Osteocyte (in vitro differentiated cells): ENCODE results near the gene ANXA4. TPM values are rescaled to one million over a fixed set of nuclear protein-coding genes. Genes with fewer than 3 reads are reported as not detected.
A peak's percentile ranks its signal among the peaks of the same experiment; 100 is the strongest.

Experiments
- DNase-seq: peaks from one replicate; pipeline ENCODE4 v3.0.0; 2021; ENCODE audit warnings: mixed read lengths; ENCODE audit not compliant: unreplicated experiment; ENCODE audit errors: extremely low spot score
- H3K27ac Mint-ChIP-seq: one replicate; pipeline ENCODE4 v1.8.0; 2021; ENCODE audit warnings: mild to moderate bottlenecking, mixed read lengths; ENCODE audit not compliant: unreplicated experiment
- H3K27me3 Mint-ChIP-seq: one replicate; pipeline ENCODE4 v1.8.0; 2021; ENCODE audit warnings: mixed read lengths; ENCODE audit not compliant: unreplicated experiment
- H3K36me3 Mint-ChIP-seq: one replicate; pipeline ENCODE4 v1.8.0; 2021; ENCODE audit warnings: mixed read lengths; ENCODE audit not compliant: unreplicated experiment
- H3K4me1 Mint-ChIP-seq: one replicate; pipeline ENCODE4 v1.8.0; 2021; ENCODE audit warnings: mixed read lengths; ENCODE audit not compliant: unreplicated experiment
- H3K4me3 Mint-ChIP-seq: one replicate; pipeline ENCODE4 v1.8.0; 2021; ENCODE audit warnings: mild to moderate bottlenecking, moderate library complexity, mixed read lengths; ENCODE audit not compliant: unreplicated experiment
- H3K9me3 Mint-ChIP-seq: one replicate; pipeline ENCODE4 v1.8.0; 2021; ENCODE audit warnings: mixed read lengths; ENCODE audit not compliant: unreplicated experiment
- total RNA-seq: library from RNA; stranded (reverse); gene quantifications from 2 replicates; pipeline ENCODE4 v1.2.1, GENCODE V29; 2021
- TF ChIP-seq, protein P1 (sequence below): fragments of 200-600 bp; sonication (generic); IDR thresholded peaks from 2 replicates; pipeline ENCODE4 v1.5.0; 2021; ENCODE audit warnings: antibody characterized with exemption, mild to moderate bottlenecking, moderate library complexity

ANXA4 gene
- total RNA-seq, 1 donor from 2014 or later = 76.6 TPM

DNA sequence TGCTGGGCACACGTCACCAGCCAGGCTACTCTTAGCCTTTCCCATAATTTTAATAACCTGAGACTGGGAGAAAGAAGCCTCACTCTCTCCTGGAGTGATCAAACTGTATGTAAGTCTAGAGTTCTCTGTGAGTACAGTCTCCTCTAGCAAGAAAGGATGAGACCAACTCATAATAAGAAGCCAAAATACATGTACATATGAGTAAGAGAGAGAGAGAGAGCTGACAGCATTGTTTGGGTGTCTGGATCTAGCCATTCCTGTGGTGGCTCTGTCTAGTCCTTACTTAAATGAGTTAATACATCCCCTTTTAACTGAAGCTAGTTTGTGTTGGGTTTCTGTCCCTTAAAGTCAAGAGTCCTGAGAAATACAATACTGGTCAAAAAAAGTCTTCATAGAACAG lies 26.0 kb upstream of the ANXA4 start:
- Mint-ChIP-seq H3K36me3 (no peaks in the 10 kb centered on the region), H3K27me3 (peaks cover 3% of the 10 kb centered on the region), H3K4me1 (peaks cover 40% of the 10 kb centered on the region), H3K9me3 (peaks cover 7% of the 10 kb centered on the region), H3K4me3 (no peak overlapping the region), H3K27ac (no peak overlapping the region)
- no peak for DNase-seq
- TF ChIP-seq, protein P1, sequence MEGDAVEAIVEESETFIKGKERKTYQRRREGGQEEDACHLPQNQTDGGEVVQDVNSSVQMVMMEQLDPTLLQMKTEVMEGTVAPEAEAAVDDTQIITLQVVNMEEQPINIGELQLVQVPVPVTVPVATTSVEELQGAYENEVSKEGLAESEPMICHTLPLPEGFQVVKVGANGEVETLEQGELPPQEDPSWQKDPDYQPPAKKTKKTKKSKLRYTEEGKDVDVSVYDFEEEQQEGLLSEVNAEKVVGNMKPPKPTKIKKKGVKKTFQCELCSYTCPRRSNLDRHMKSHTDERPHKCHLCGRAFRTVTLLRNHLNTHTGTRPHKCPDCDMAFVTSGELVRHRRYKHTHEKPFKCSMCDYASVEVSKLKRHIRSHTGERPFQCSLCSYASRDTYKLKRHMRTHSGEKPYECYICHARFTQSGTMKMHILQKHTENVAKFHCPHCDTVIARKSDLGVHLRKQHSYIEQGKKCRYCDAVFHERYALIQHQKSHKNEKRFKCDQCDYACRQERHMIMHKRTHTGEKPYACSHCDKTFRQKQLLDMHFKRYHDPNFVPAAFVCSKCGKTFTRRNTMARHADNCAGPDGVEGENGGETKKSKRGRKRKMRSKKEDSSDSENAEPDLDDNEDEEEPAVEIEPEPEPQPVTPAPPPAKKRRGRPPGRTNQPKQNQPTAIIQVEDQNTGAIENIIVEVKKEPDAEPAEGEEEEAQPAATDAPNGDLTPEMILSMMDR = no peak

DNA sequence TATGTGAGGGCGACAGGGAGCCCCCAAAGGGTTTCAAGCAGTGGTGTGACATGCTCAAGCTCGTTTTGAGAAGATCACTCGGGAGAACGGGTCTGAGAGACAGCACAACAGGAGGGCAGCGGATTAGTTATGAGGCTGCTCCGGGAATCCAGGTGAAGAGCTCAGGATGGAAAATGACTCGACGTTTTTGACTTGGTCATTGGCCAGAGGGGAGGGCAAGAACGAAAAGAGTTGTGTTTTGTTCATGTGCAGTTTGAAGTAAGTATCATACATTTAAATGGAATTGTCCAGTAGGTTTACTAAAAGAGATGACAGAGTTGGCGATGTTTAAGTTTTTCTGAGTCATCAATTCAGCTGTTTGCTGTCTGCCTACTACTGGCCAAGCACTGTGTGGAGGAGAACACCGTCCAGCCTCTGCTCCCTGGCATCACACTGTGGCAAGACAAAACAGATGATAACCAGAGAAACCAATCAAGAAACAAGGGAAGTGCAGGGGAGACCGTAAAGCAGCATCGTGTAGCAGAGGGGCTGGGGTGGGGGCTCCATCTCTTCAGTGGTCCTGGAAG lies 25.3 kb upstream of the ANXA4 start:
- H3K4me1 Mint-ChIP-seq = peaks cover 40% of the 10 kb centered on the region
- H3K27me3 Mint-ChIP-seq = peaks cover under 1% of the 10 kb centered on the region
- no peak for DNase-seq
- H3K9me3 Mint-ChIP-seq = peaks cover under 1% of the 10 kb centered on the region
- no peak overlapping the region for H3K27ac Mint-ChIP-seq
- H3K36me3 Mint-ChIP-seq = no peaks in the 10 kb centered on the region
- TF ChIP-seq, protein P1 = no peak
- no peak overlapping the region for H3K4me3 Mint-ChIP-seq

DNA sequence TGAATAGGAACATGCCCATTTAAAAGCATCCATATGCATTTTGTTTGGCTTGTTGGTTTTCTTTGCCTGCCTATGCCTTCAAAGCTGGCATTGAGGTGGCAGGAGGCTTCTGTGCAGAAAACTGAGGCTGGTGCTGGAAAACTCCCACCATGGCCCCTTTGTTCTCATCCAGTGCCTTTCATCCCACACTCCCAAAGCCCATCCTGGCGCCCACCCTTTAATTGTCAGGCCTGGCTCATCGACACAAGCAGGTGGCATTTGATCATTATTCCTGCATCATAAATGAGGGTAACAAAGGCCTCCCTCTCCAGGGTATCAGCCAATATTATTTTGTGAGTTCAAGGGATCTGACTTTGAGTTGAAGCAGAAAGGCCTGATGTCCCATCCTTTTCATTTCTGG lies 24.7 kb upstream of the ANXA4 start:
- H3K27ac Mint-ChIP-seq = no peak overlapping the region
- H3K9me3 Mint-ChIP-seq = no peaks in the 10 kb centered on the region
- H3K36me3 Mint-ChIP-seq = no peaks in the 10 kb centered on the region
- no peak for DNase-seq
- TF ChIP-seq, protein P1 = no peak
- H3K27me3 Mint-ChIP-seq = no peaks in the 10 kb centered on the region
- H3K4me1 Mint-ChIP-seq = peaks cover 40% of the 10 kb centered on the region
- no peak overlapping the region for H3K4me3 Mint-ChIP-seq

DNA sequence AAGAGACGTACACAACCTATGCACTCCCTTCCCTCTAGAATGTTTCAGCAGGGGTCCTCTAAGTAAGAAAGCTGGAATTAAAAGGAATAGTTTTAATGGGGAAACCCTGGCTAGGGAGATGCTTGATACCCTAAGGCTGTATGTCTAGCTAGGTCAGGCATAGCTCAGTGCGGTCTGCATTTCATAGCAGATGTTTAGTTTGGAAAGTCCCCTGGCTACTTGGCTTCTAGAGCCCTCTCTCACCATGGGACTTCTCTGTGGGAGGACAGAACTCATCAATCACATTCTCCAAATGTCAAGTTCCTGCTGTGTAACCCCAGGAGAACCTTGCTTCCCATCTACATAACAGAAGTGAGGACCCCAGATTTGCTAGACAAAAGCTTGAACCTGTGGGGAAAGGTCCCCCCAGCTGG lies 24.1 kb upstream of the ANXA4 start:
- H3K9me3 Mint-ChIP-seq = no peaks in the 10 kb centered on the region
- peak overlapping the region; percentile 16 for H3K27ac Mint-ChIP-seq
- no peak overlapping the region for H3K4me3 Mint-ChIP-seq
- DNase-seq = no peak
- peaks cover 40% of the 10 kb centered on the region for H3K4me1 Mint-ChIP-seq
- no peaks in the 10 kb centered on the region for H3K36me3 Mint-ChIP-seq
- TF ChIP-seq, protein P1 = no peak
- peaks cover 2% of the 10 kb centered on the region for H3K27me3 Mint-ChIP-seq

DNA sequence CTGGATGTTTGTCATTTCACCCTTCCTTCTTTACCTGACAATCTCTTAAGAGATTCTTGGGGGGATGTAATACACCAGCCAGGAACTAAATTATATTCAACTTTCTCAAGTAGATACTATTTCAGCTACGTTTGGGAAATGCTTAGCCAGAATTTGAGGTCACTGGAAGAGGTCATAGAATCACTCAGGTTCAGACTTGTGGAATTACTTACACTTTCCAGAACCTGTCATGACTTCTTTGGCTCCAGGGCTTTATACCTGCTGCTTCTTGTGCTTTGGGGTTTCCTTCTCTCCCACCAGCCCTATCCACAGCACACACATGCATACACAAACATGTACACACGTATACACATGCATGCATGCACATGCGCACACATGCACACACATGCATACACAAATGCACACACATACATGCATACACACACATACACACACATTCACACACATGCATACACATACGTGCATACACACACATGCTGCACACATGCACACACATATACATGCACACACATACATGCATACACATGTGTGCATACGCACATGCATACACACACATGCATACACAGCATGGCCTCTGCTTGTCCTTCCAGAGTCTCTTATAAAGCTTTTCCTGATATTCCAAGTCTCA lies 23.5 kb upstream of the ANXA4 start:
- Mint-ChIP-seq H3K27ac (peak overlapping the region; percentile 16), H3K4me3 (no peak overlapping the region), H3K4me1 (peaks cover 40% of the 10 kb centered on the region), H3K9me3 (no peaks in the 10 kb centered on the region), H3K36me3 (no peaks in the 10 kb centered on the region), H3K27me3 (peaks cover 2% of the 10 kb centered on the region)
- TF ChIP-seq, protein P1 = no peak
- no peak for DNase-seq
